GM12875 (cell line): ENCODE results near the gene CHD3.
"Not testable (repeated sequence)": the region's sequence is repeated elsewhere in the genome, so short reads cannot be mapped to it uniquely, and the experiment has no call there.

Experiments used
- H3K4me3 ChIP-seq: one replicate; pipeline ENCODE4 v1.5.1; 2011; ENCODE audit warnings: low read depth, low read length, control low read depth
- CTCF ChIP-seq: IDR thresholded peaks from 2 replicates; pipeline ENCODE4 v1.5.1; 2011; ENCODE audit warnings: low read depth, mild to moderate bottlenecking, control low read depth, inconsistent platforms, low read length, moderate library complexity, borderline replicate concordance; ENCODE audit not compliant: insufficient read depth

The CHD3 gene

GRCh38 chr17:7859028-7859427 lies 29.6 kb upstream of the CHD3 start:
- H3K4me3 ChIP-seq: peak overlapping the region; percentile 92
- no peak for TF ChIP-seq CTCF

GRCh38 chr17:7862692-7863437 lies 25.7 kb upstream of the CHD3 start:
- peak; percentile 54; the same call in 1 of the 2 replicates for TF ChIP-seq CTCF

GRCh38 chr17:7864384-7864783 lies 24.2 kb upstream of the CHD3 start:
- not testable (repeated sequence) for H3K4me3 ChIP-seq

More at GRCh38 chr17:7862692-7863437, 25.7 kb upstream of the CHD3 start:
- no peak overlapping the region for H3K4me3 ChIP-seq

- no peak overlapping the region for H3K4me3 ChIP-seq
- TF ChIP-seq CTCF: no peak
Observed at GRCh38 chr17:7864995-7865650, 23.5 kb upstream of the CHD3 start.

GRCh38 chr17:7867881-7868329 lies 20.7 kb upstream of the CHD3 start:
- TF ChIP-seq CTCF: no peak
- no peak overlapping the region for H3K4me3 ChIP-seq

GRCh38 chr17:7873051-7873450 lies 15.5 kb upstream of the CHD3 start:
- no peak overlapping the region for H3K4me3 ChIP-seq
- TF ChIP-seq CTCF: no peak

GRCh38 chr17:7875804-7876370 lies 12.7 kb upstream of the CHD3 start:
- no peak for TF ChIP-seq CTCF
- H3K4me3 ChIP-seq: no peak overlapping the region
